Measurements from ENCODE around the gene RGS3. TPM values are rescaled to one million over a fixed set of nuclear protein-coding genes. Genes with fewer than 3 reads are reported as not detected.
A peak's percentile ranks its signal among the peaks of the same experiment; 100 is the strongest.

The RGS3 gene
- total RNA-seq, 1 donor from 2014 or later, result 26.3 TPM

- peaks cover 3% of the 10 kb centered on the region for H3K36me3 Mint-ChIP-seq
- H3K4me1 Mint-ChIP-seq, result peaks cover 39% of the 10 kb centered on the region
- no peaks in the 10 kb centered on the region for H3K27me3 Mint-ChIP-seq (ENCODE audit: low read depth)
- H3K4me3 Mint-ChIP-seq, result no peak overlapping the region
- no peak for TF ChIP-seq CTCF (IDR thresholded peaks at IDR 0.05; ENCODE audit: unreplicated experiment)
- H3K9me3 Mint-ChIP-seq, result no peaks in the 10 kb centered on the region
- DNase-seq (ENCODE audit: low spot score in 2 of 2, unreplicated experiment in 2 of 2), result no peak
- H3K27ac Mint-ChIP-seq, result peak overlapping the region; percentile 100
Observed at GRCh38 chr9:113621309-113621791, 157.8 kb downstream of the RGS3 start.

GRCh38 chr9:113621980-113622379 is 158.5 kb downstream of the RGS3 start:
- Mint-ChIP-seq H3K27me3 (ENCODE audit: low read depth) (no peaks in the 10 kb centered on the region), H3K9me3 (no peaks in the 10 kb centered on the region), H3K27ac (peak overlapping the region; percentile 100), H3K36me3 (peaks cover 3% of the 10 kb centered on the region), H3K4me1 (peaks cover 40% of the 10 kb centered on the region), H3K4me3 (no peak overlapping the region)
- TF ChIP-seq CTCF (IDR thresholded peaks at IDR 0.05; ENCODE audit: unreplicated experiment), result no peak
- DNase-seq (ENCODE audit: low spot score in 2 of 2, unreplicated experiment in 2 of 2), result no peak

- no peak for TF ChIP-seq CTCF (IDR thresholded peaks at IDR 0.05; ENCODE audit: unreplicated experiment)
- H3K27me3 Mint-ChIP-seq (ENCODE audit: low read depth), result no peaks in the 10 kb centered on the region
- peaks cover 3% of the 10 kb centered on the region for H3K36me3 Mint-ChIP-seq
- H3K4me1 Mint-ChIP-seq, result peaks cover 37% of the 10 kb centered on the region
- H3K9me3 Mint-ChIP-seq, result no peaks in the 10 kb centered on the region
- peak overlapping the region; percentile 83 for H3K27ac Mint-ChIP-seq
- H3K4me3 Mint-ChIP-seq, result no peak overlapping the region
- DNase-seq (ENCODE audit: low spot score in 2 of 2, unreplicated experiment in 2 of 2), result no peak
Observed at GRCh38 chr9:113622600-113623400, 159.3 kb downstream of the RGS3 start.

GRCh38 chr9:113623851-113624485 is 160.4 kb downstream of the RGS3 start:
- H3K27me3 Mint-ChIP-seq (ENCODE audit: low read depth), result no peaks in the 10 kb centered on the region
- H3K27ac Mint-ChIP-seq, result no peak overlapping the region
- DNase-seq (ENCODE audit: low spot score in 2 of 2, unreplicated experiment in 2 of 2), result no peak

GRCh38 chr9:113624721-113625120 is 161.2 kb downstream of the RGS3 start:
- no peak overlapping the region for H3K27ac Mint-ChIP-seq
- no peak for DNase-seq (ENCODE audit: low spot score in 2 of 2, unreplicated experiment in 2 of 2)
- no peaks in the 10 kb centered on the region for H3K9me3 Mint-ChIP-seq
- TF ChIP-seq CTCF (IDR thresholded peaks at IDR 0.05; ENCODE audit: unreplicated experiment), result no peak
- no peak overlapping the region for H3K4me3 Mint-ChIP-seq
- H3K4me1 Mint-ChIP-seq, result peaks cover 35% of the 10 kb centered on the region
- H3K36me3 Mint-ChIP-seq, result peaks cover 3% of the 10 kb centered on the region
- no peaks in the 10 kb centered on the region for H3K27me3 Mint-ChIP-seq (ENCODE audit: low read depth)

More at GRCh38 chr9:113623851-113624485, 160.4 kb downstream of the RGS3 start:
- no peak for TF ChIP-seq CTCF (IDR thresholded peaks at IDR 0.05; ENCODE audit: unreplicated experiment)
- peaks cover 37% of the 10 kb centered on the region for H3K4me1 Mint-ChIP-seq
- no peaks in the 10 kb centered on the region for H3K9me3 Mint-ChIP-seq
- peaks cover 3% of the 10 kb centered on the region for H3K36me3 Mint-ChIP-seq
- H3K4me3 Mint-ChIP-seq, result no peak overlapping the region
